NOMO-1 treated with DMSO at 0.1 percent for 48 hours (cell line): ENCODE results near the gene MBOAT1.
"Not testable (repeated sequence)": the region's sequence is repeated elsewhere in the genome, so short reads cannot be mapped to it uniquely, and the experiment has no call there.

ENCODE experiments used
- DNase-seq: peaks from one replicate; lab custom pipeline; 2025; ENCODE audit not compliant: unreplicated experiment; lab: John Stamatoyannopoulos, UW

Gene MBOAT1

GRCh38 chr6:20173833-20174792, 38.2 kb downstream of the MBOAT1 start:
- peak; percentile 83 for DNase-seq

GRCh38 chr6:20172842-20173456, 39.3 kb downstream of the MBOAT1 start:
- no peak for DNase-seq

GRCh38 chr6:20170455-20171148, 41.7 kb downstream of the MBOAT1 start:
- no peak for DNase-seq

DNA sequence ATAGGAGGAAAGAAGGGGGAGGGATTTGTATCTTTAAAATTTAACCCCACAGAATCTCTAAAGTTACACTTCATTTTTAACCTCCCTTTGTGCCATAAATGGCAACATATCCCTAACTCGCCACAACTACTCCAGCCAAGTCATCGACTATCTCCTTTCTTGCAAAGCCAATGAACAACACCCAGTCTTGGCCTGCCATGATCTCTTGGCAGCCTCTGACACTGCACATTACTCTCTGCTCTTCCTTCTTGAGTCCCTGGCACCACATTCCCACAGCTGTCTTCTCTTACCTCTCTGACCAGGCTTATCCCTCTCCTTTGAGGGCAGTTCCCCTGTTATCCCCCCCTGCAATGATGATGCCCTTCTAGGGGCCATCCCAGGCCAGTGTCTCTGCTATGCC, 42.5 kb downstream of the MBOAT1 start:
- DNase-seq = no peak

- DNase-seq = peak; percentile 86
Measured at GRCh38 chr6:20169119-20169557, 43.1 kb downstream of the MBOAT1 start.

DNA sequence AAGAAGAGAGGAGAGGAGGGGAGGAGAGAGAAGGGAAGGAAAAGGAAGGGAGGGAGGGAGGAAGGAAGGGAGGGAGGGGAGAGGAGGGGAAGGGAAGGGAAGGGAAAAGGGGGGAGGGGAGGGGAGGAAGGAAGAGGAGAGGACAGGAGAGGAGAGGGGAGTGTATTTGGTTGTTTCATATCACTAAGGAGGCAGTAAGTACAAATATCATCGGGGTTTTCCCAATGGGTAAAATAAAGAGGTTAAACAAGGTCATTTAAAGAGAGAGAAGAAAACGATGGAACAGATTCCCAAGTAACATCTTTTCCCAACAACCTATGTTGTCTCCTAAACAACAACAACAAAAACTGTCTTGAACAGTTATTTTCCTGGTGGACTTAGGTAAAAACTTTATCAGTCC, 43.6 kb downstream of the MBOAT1 start:
- DNase-seq = no peak

- DNase-seq = no peak
Measured at GRCh38 chr6:20167601-20168000, 44.7 kb downstream of the MBOAT1 start.

- no peak for DNase-seq
Measured at GRCh38 chr6:20166210-20166609, 46.1 kb downstream of the MBOAT1 start.

DNA sequence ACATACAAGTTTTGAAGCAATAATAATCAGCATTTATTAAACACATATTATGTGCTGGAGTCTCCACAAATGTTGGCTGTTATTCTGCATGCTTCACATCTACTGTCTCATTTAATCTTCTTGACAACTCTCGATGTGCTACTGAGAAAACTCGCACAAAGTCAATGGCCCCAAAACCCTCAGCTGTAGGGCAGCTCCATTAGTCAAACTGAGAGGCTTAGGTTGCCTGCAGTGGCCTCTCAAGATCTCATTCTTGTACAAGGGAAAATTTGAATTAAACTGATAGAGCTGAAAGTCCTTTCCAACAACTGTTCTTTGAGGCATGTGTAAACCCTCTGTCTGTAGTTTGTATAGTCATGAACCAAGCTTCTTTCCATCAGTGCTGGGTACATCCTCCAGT, 49.8 kb downstream of the MBOAT1 start:
- no peak for DNase-seq

GRCh38 chr6:20160541-20161283, 51.6 kb downstream of the MBOAT1 start:
- no peak for DNase-seq

- DNase-seq = no peak
Measured at GRCh38 chr6:20159781-20160540, 52.3 kb downstream of the MBOAT1 start.

GRCh38 chr6:20159098-20159497, 53.2 kb downstream of the MBOAT1 start:
- DNase-seq = no peak

DNA sequence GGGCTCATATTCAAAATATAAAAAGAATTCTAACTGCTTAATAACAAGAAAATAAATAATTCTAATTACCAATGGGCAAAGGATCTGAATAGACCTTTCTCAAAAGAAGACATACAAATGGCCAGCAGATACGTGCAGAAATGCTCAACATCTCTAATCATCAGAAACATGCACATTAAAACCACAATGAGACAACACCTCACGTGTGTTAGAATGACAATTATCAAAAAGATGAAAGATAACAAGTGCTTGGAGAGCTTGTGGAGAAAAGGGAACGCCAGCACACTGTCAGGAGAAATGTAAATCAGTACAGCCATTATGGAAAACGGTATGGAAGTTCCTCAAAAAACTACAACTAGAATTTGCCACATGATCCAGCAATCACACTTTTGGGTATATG, 53.6 kb downstream of the MBOAT1 start:
- DNase-seq = no peak

DNA sequence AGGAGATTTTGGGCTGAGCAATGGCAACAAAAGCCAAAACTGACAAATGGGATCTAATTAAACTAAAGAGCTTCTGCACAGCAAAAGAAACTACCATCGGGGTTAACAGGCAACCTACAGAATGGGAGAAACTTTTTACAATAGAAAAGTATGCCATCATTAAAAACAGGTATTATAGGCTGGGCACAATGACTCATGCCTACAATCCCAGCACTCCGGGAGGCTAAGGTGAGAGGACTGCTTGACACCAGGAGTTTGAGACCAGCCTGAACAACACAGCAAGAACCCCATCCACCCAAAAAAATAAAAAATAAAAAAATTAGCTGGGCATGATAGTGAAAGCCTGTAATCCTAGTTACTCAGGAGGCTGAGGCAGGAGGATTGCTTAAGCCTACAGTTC, 55.4 kb downstream of the MBOAT1 start:
- DNase-seq = no peak

DNA sequence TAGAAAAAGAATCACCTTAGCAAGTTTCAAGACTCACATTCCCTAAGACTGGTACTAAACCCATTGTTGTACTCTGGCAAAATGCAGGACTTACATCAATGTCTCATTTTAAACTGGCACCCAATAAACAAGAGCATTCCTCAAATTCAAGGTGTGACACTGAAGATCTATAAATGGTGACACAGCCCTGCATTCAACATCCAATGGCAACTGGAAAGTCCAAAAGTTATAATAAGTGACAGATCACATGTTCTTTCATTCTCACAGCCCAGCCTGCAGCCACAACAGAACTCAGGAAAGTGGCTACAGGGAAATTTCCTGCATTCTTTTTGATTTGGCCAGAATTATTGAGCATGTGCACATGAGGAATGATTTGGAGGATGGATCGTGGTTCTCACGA, 57.5 kb downstream of the MBOAT1 start:
- no peak for DNase-seq

DNA sequence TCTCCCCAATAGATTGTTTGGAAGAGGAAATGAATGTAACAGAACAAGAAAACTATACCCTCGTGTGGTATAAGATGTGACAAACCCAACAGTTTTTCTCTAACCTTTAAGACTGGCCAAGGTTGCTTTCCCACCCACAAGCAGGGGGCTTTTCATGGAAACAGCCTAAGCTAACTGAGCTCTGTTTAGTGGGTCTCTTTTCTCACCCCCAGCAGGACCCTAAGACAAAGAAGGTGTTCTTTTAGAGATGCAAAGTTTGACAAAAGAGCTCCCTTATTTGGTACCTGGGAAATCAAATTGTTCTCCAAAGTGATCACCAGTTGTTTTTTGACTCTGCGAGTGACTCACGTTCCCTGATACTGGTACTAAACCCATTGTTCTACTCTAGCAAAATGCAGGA, 59.1 kb downstream of the MBOAT1 start:
- DNase-seq = no peak

DNA sequence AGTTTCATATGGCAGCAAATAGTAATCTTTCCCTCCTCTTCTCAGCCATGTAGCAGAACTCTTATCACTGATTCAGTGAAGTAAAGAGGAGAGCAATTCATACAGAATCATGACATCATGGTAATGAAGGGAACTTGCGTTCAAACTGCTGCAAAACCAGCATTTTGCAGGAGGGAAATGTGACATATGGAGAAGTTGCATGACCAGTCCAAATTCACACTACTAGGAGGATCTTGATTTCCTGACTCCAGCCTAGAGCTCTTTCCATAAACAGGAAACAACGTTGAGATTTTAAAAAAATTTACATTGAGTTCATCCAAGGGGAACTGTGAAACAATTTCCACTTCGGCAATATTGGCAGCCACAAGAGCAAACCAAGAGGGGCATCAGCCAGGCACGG, 63.8 kb downstream of the MBOAT1 start:
- DNase-seq = no peak

DNA sequence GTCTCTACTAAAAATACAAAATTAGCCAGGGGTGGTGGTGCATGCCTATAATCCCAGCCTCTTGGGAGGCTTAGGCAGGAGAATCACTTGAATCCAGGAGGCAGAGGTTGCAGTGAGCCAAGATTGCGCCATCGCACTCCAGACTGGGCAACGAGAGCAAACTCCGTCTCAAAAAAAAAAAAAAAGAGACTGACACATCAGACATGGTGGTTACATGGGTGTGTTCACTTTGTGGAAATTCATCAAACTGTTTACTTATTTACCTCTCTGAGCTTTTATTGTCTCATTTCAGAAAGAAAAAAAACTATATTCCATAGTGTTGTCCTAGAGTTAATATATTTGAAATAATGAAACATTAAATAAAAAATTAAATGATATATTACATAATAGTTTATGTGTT, 64.8 kb downstream of the MBOAT1 start:
- no peak for DNase-seq

- DNase-seq = not testable (repeated sequence)
Measured at GRCh38 chr6:20146831-20147230, 65.4 kb downstream of the MBOAT1 start.

GRCh38 chr6:20146291-20146690, 66.0 kb downstream of the MBOAT1 start:
- no peak for DNase-seq
